PC-9 (cell line): Measurements from ENCODE around the gene SAMHD1. TPM values are rescaled to one million over a fixed set of nuclear protein-coding genes. Genes with fewer than 3 reads are reported as not detected.

ENCODE experiments used
- BruUV-seq: library from RNA; stranded (reverse); fragments of 400-500 nt; replicated peaks from 2 replicates; lab custom pipeline; 2021; lab: Mats Ljungman, UMichigan
- CTCF ChIA-PET: fragments of 300-600 bp; sonication (Branson Sonifier 250); formaldehyde crosslinking; loops from one replicate; lab custom pipeline; 2022; ENCODE audit warnings: antibody characterized with exemption; lab: Charles Lee
- POLR2A ChIA-PET: fragments of 300-600 bp; sonication (Branson Sonifier 250); formaldehyde crosslinking; loops from one replicate; lab custom pipeline; 2022; ENCODE audit warnings: antibody characterized with exemption; ENCODE audit not compliant: unreplicated experiment; lab: Charles Lee
- DNase-seq, 2 experiments: peaks; one replicate each; pipeline versions ENCODE4 v3.0.0 to v3.0.0-alpha.2; 2015 to 2022; ENCODE audit warnings: mixed read lengths in 1 of 2
- H2AFZ ChIP-seq: fragments of 200-600 bp; sonication (generic); 2 replicates; pipeline ENCODE4 v1.8.1; 2017; ENCODE audit warnings: antibody characterized with exemption
- H3F3A ChIP-seq: fragments of 200-600 bp; sonication (generic); 2 replicates; pipeline ENCODE4 v1.8.1; 2017; ENCODE audit warnings: antibody characterized with exemption, mild to moderate bottlenecking, low read depth; ENCODE audit not compliant: insufficient read depth
- H3K27ac ChIP-seq: fragments of 200-600 bp; sonication (generic); 2 replicates; pipeline ENCODE4 v1.6.1; 2016; ENCODE audit warnings: mixed run types
- H3K27me3 ChIP-seq: fragments of 200-600 bp; sonication (generic); 2 replicates; pipeline ENCODE4 v1.6.1; 2016; ENCODE audit warnings: low read depth, mixed run types; ENCODE audit not compliant: insufficient read depth
- H3K36me3 ChIP-seq: fragments of 200-600 bp; sonication (generic); 2 replicates; pipeline ENCODE4 v1.6.1; 2016; ENCODE audit warnings: low read depth, mixed run types
- H3K4me1 ChIP-seq: fragments of 200-600 bp; sonication (generic); replicated peaks from 2 replicates; pipeline ENCODE4 v1.6.1; 2016; ENCODE audit warnings: mixed run types; ENCODE audit not compliant: insufficient read depth
- H3K4me2 ChIP-seq: fragments of 200-600 bp; sonication (generic); 2 replicates; pipeline ENCODE4 v1.6.1; 2017; ENCODE audit warnings: mixed run types
- H3K4me3 ChIP-seq: fragments of 200-600 bp; sonication (generic); 2 replicates; pipeline ENCODE4 v1.6.1; 2016; ENCODE audit warnings: mixed run types
- H3K79me2 ChIP-seq: fragments of 200-600 bp; sonication (generic); 2 replicates; pipeline ENCODE4 v1.6.1; 2017; ENCODE audit warnings: low read depth, mixed run types
- H3K9me2 ChIP-seq: fragments of 200-600 bp; sonication (generic); 2 replicates; pipeline ENCODE4 v1.8.1; 2017; ENCODE audit warnings: mild to moderate bottlenecking; ENCODE audit not compliant: insufficient read depth
- H3K9me3 ChIP-seq: fragments of 200-600 bp; sonication (generic); 2 replicates; pipeline ENCODE4 v1.8.1; 2016; ENCODE audit warnings: low read depth; ENCODE audit not compliant: insufficient read depth
- H4K20me1 ChIP-seq: fragments of 200-600 bp; sonication (generic); 2 replicates; pipeline ENCODE4 v1.8.1; 2017; ENCODE audit not compliant: insufficient read depth
- EZH2 ChIP-seq: fragments of 200-600 bp; sonication (generic); IDR thresholded peaks from 2 replicates; pipeline ENCODE4 v1.8.0; 2017; ENCODE audit warnings: antibody characterized with exemption, low read depth
- intact Hi-C: fragments of 100-400 bp; cut with micrococcal nuclease; formaldehyde crosslinking; loops from one replicate; pipeline ENCODE4 v1.10.0; 2022; ENCODE audit not compliant: unreplicated experiment
- total RNA-seq: library from RNA; stranded (reverse); gene quantifications from 2 replicates; pipeline ENCODE4 v1.2.3, GENCODE V29; 2021
- TF ChIP-seq, protein P1 (sequence below): fragments of 200-600 bp; sonication (generic); conservative IDR thresholded peaks from 2 replicates; pipeline ENCODE4 v1.6.1; 2017; ENCODE audit warnings: mixed run types, antibody characterized with exemption, mild to moderate bottlenecking, moderate library complexity

Gene SAMHD1
- total RNA-seq, 1 experiment from 2014 or later = 21.2 TPM

DNA sequence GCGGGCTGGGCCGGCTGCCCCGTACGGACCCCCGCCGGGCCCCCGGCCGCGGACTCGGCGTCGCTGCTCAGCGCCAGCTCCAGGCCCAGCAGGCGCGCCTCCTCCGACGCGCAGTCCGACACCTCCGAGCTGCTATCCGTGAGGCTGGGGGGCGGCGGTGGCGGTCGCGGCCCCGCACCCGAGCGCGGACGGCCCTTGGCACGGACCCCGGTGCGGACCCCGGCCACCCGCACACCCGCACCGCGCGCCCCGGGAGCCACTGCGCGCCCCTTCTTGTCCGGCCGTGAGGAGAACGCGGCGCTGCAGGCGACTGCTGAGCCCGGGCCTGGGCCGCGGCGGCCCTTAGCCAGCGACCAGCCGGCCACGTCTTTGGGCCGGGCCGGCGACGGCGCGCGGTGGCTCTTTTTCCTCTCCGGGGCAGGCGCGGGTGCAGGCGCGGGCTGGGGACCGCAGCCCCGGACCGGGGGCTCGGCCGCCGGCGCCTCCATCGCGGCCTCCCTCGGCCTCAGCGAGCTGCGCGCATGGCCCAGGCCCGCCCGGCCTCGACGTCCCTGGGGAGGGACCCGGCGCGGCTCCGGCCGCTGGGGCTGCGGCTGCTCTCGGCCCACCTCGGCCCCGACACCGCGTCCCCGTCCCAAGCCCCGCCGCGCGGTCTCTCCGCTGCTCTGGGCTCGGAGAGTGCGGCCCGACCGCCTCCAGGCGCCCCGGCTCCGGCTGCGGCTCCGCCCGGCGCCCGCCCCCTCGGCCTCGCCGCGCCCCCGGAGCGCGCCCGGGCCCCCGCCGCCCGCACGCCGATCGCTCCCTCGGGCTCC is 88.4 kb downstream of the SAMHD1 start:
- Histone ChIP-seq H3K4me1 (0 out of 2 replicates have a peak, but pooled peaks cover 12% of the 10 kb centered on the region), H3K27ac (no peak overlapping the region), H3F3A (peaks cover 13% of the 10 kb centered on the region; the same call in 1 of the 2 replicates), H3K27me3 (no peaks in the 10 kb centered on the region), H3K79me2 (no peaks in the 10 kb centered on the region), H3K36me3 (no peaks in the 10 kb centered on the region), H3K4me2 (peak overlapping the region; percentile 66; the same call in 1 of the 2 replicates), H3K9me2 (no peaks in the 10 kb centered on the region), H3K4me3 (peak overlapping the region; percentile 54; the same call in 1 of the 2 replicates), H3K9me3 (no peaks in the 10 kb centered on the region), H4K20me1 (no peaks in the 10 kb centered on the region; the same call in 1 of the 2 replicates), H2AFZ (no peak overlapping the region)
- CTCF ChIA-PET = interaction anchor here (0.6 to 1.5 kb wide), 11 partner anchors 27 to 398 kb away, joined by 3 to 6 read pairs (median 3); no protein-coding TSS in a partner anchor
- TF ChIP-seq EZH2 = no peak
- TF ChIP-seq, protein P1, sequence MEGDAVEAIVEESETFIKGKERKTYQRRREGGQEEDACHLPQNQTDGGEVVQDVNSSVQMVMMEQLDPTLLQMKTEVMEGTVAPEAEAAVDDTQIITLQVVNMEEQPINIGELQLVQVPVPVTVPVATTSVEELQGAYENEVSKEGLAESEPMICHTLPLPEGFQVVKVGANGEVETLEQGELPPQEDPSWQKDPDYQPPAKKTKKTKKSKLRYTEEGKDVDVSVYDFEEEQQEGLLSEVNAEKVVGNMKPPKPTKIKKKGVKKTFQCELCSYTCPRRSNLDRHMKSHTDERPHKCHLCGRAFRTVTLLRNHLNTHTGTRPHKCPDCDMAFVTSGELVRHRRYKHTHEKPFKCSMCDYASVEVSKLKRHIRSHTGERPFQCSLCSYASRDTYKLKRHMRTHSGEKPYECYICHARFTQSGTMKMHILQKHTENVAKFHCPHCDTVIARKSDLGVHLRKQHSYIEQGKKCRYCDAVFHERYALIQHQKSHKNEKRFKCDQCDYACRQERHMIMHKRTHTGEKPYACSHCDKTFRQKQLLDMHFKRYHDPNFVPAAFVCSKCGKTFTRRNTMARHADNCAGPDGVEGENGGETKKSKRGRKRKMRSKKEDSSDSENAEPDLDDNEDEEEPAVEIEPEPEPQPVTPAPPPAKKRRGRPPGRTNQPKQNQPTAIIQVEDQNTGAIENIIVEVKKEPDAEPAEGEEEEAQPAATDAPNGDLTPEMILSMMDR = no peak
- no TSS peak for BruUV-seq
- intact Hi-C loops = loop anchor here (1.0 kb wide), 3 partner anchors 55 to 90 kb away; partner anchors contain the start of gene DSN1
- no peak for DNase-seq
- POLR2A ChIA-PET = interaction anchor here (0.6 to 0.8 kb wide), 4 partner anchors 27 to 710 kb away, joined by 3 to 4 read pairs (median 3); no protein-coding TSS in a partner anchor

DNA sequence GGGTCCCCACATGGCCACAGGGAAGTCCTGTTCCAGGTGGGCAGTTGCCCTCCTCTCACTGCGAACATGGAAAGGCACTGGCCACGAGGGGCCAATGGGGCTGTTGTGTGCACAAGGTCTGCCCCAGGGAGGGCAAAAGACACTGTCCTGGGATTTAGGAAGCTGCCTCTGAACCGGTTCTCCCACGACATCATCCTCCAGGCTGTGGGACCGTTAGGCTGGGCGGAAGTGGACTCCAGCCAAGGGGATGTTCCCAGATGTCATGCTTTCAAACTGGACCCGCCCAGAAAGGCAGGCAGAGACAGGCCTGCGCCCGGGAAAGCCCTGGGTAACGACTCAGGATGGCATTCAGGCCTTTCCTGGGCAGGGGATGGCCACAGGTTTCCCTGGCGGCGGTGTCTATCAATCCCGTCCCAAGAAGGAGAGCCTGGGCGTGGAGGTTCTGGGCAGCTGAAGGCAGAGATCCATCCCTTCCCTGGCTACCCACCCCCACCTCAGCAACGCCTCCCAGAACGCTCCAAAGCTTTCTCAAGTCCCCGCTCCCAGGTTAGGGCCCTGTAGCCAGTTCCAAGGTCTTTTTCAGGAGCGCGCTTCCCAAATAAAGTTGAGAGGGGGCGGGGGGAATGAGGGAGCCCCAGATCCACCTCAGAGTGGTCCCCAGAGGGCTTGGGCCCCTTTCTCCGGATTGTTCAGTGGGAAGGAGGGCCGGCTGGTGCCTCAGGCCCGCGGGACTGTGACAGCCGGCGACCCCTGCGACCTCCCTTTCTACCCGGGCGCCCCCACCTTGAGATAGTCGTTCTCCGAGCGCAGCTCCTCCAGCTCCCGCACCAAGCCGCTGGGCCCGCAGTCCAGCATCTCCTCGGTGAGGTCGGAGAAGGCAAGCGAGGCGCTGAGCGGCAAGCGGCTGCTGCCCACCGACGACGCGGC is 89.4 kb downstream of the SAMHD1 start:
- peak overlapping the region; percentile 51 for H3K4me2 ChIP-seq
- H3K27ac ChIP-seq = no peak overlapping the region
- H3K4me1 ChIP-seq = 0 out of 2 replicates have a peak, but pooled peaks cover 12% of the 10 kb centered on the region
- intact Hi-C loops = loop anchor here (1.0 kb wide), 1 partner anchor 70 kb away; no protein-coding TSS in a partner anchor
- ChIA-PET CTCF (interaction anchor here (0.7 to 1.4 kb wide), 3 partner anchors 15 to 95 kb away, joined by 3 to 5 read pairs (median 3); no protein-coding TSS in a partner anchor), POLR2A (interaction anchor here (0.6 kb wide), 1 partner anchor 264 kb away, joined by 5 read pairs; no protein-coding TSS in a partner anchor)
- TSS peak; percentile 52 for BruUV-seq
- no peaks in the 10 kb centered on the region; the same call in 1 of the 2 replicates for H4K20me1 ChIP-seq
- no peaks in the 10 kb centered on the region for H3K79me2 ChIP-seq
- no peaks in the 10 kb centered on the region for H3K36me3 ChIP-seq
- TF ChIP-seq, protein P1 = no peak
- TF ChIP-seq EZH2 = no peak
- H3K9me2 ChIP-seq = no peaks in the 10 kb centered on the region
- H2AFZ ChIP-seq = no peak overlapping the region
- H3F3A ChIP-seq = peaks cover 13% of the 10 kb centered on the region; the same call in 1 of the 2 replicates
- H3K9me3 ChIP-seq = no peaks in the 10 kb centered on the region
- peak; percentile 38 to 80 for DNase-seq
- H3K4me3 ChIP-seq = no peak overlapping the region; the same call in 1 of the 2 replicates
- no peaks in the 10 kb centered on the region for H3K27me3 ChIP-seq

DNA sequence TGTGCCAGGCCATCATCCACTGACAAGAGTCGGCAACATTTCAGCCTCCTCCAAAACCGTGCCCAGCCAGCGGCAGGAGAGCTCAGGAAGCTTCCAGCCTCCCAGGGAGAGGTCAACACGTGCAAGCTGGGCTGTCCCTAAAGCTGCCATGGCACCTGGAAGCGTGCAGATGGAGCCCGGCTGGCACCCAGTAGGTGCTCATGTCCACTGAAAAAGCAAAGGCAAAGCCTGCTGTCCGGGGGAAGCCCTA is 90.0 kb downstream of the SAMHD1 start:
- ChIA-PET POLR2A (interaction anchor here (0.6 kb wide), 1 partner anchor 263 kb away, joined by 5 read pairs; no protein-coding TSS in a partner anchor), CTCF (interaction anchor here (1.0 to 1.4 kb wide), 2 partner anchors 14 to 53 kb away, joined by 3 read pairs; no protein-coding TSS in a partner anchor)
- H3K27ac ChIP-seq = no peak overlapping the region
- no peaks in the 10 kb centered on the region for H3K79me2 ChIP-seq
- peak overlapping the region; percentile 51; the same call in 1 of the 2 replicates for H3K4me2 ChIP-seq
- no TSS peak for BruUV-seq
- no peaks in the 10 kb centered on the region for H3K27me3 ChIP-seq
- DNase-seq = no peak
- TF ChIP-seq EZH2 = no peak
- TF ChIP-seq, protein P1 = no peak
- no peak overlapping the region for H2AFZ ChIP-seq
- 0 out of 2 replicates have a peak, but pooled peaks cover 12% of the 10 kb centered on the region for H3K4me1 ChIP-seq
- H4K20me1 ChIP-seq = no peaks in the 10 kb centered on the region; the same call in 1 of the 2 replicates
- intact Hi-C loops = no loop called here
- no peaks in the 10 kb centered on the region for H3K9me3 ChIP-seq
- H3F3A ChIP-seq = peaks cover 13% of the 10 kb centered on the region; the same call in 1 of the 2 replicates
- H3K9me2 ChIP-seq = no peaks in the 10 kb centered on the region
- no peak overlapping the region for H3K4me3 ChIP-seq
- H3K36me3 ChIP-seq = no peaks in the 10 kb centered on the region
